GM12891 (cell line): ENCODE measurements around the gene ALG13.

Source experiments
- POLR2A ChIP-seq: IDR thresholded peaks from 2 replicates; pipeline ENCODE4 v1.6.1; 2011; ENCODE audit warnings: low read depth, low read length, control low read depth
- TAF1 ChIP-seq: IDR thresholded peaks from 2 replicates; pipeline ENCODE4 v1.6.1; 2011; ENCODE audit warnings: low read depth, low read length, control low read depth

- no peak for TF ChIP-seq POLR2A
- no peak for TF ChIP-seq TAF1
These were observed 34.5 kb upstream of the ALG13 start for GRCh38 chrX:111646515-111646914.
